Gastrocnemius medialis (tissue), 4 donors: ENCODE measurements around the gene ZFYVE28.

ENCODE experiments used
- CTCF ChIP-seq, 5 experiments: fragments of 450-650 bp in 3 of 5; fragments of 200-600 bp in 2 of 5; sonication (generic) in 2 of 5; IDR thresholded peaks in 4 of 5; conservative IDR thresholded peaks in 1 of 5; 1 replicate in 4 of 5; 2 replicates in 1 of 5; pipeline ENCODE4 v1.5.1; 2016 to 2019; ENCODE audit warnings: antibody characterized with exemption in 5 of 5, mild to moderate bottlenecking in 3 of 5, moderate library complexity in 3 of 5
- POLR2A ChIP-seq, 2 donors: fragments of 450-650 bp; IDR thresholded peaks; one replicate each; pipeline ENCODE4 v1.6.1; 2017; ENCODE audit warnings: antibody characterized with exemption in 2 of 2, mild to moderate bottlenecking in 2 of 2, moderate library complexity in 2 of 2

- TF ChIP-seq CTCF (IDR thresholded peaks at IDR 0.05 in 4 of 5, conservative IDR thresholded peaks at IDR 0.05 in 1 of 5) (no peak), POLR2A (IDR thresholded peaks at IDR 0.05) (no peak)
Observed at GRCh38 chr4:2332201-2332975, 86.1 kb downstream of the ZFYVE28 start.
